HG03442 (cell line): Measurements from ENCODE around the gene SDK1.
"Not testable (repeated sequence)": the region's sequence is repeated elsewhere in the genome, so short reads cannot be mapped to it uniquely, and the experiment has no call there.

ENCODE experiments used
- ATAC-seq: cut with Tn5 transposase; IDR thresholded peaks from one replicate; pipeline ENCODE4 v1.9.1; 2021; ENCODE audit warnings: mild to moderate bottlenecking, moderate library complexity; ENCODE audit not compliant: unreplicated experiment

SDK1 gene

GRCh38 chr7:4225881-4226523, 925.0 kb downstream of the SDK1 start:
- no peak for ATAC-seq

- ATAC-seq: no peak
These were observed 925.5 kb downstream of the SDK1 start for GRCh38 chr7:4226524-4226882.

- ATAC-seq: no peak
These were observed 926.3 kb downstream of the SDK1 start for GRCh38 chr7:4227105-4228010.

GRCh38 chr7:4230352-4230751, 929.3 kb downstream of the SDK1 start:
- ATAC-seq: no peak

- no peak for ATAC-seq
These were observed 932.1 kb downstream of the SDK1 start for GRCh38 chr7:4233146-4233545.

- ATAC-seq: no peak
These were observed 932.8 kb downstream of the SDK1 start for GRCh38 chr7:4233621-4234497.

GRCh38 chr7:4234498-4234855, 933.4 kb downstream of the SDK1 start:
- ATAC-seq: no peak

- ATAC-seq: no peak
These were observed 933.8 kb downstream of the SDK1 start for GRCh38 chr7:4234886-4235285.

GRCh38 chr7:4235596-4235995, 934.5 kb downstream of the SDK1 start:
- no peak for ATAC-seq

GRCh38 chr7:4236389-4236788, 935.3 kb downstream of the SDK1 start:
- ATAC-seq: no peak

- ATAC-seq: not testable (repeated sequence)
These were observed 935.8 kb downstream of the SDK1 start for GRCh38 chr7:4236873-4237272.

GRCh38 chr7:4237296-4238235, 936.5 kb downstream of the SDK1 start:
- no peak for ATAC-seq

- no peak for ATAC-seq
These were observed 937.8 kb downstream of the SDK1 start for GRCh38 chr7:4238861-4239260.

GRCh38 chr7:4240042-4240441, 939.0 kb downstream of the SDK1 start:
- no peak for ATAC-seq

GRCh38 chr7:4240520-4241303, 939.7 kb downstream of the SDK1 start:
- no peak for ATAC-seq

- ATAC-seq: no peak
These were observed 940.2 kb downstream of the SDK1 start for GRCh38 chr7:4241304-4241612.

- ATAC-seq: no peak
These were observed 940.7 kb downstream of the SDK1 start for GRCh38 chr7:4241791-4242190.

GRCh38 chr7:4242706-4243105, 941.7 kb downstream of the SDK1 start:
- ATAC-seq: no peak

- ATAC-seq: no peak
These were observed 943.0 kb downstream of the SDK1 start for GRCh38 chr7:4244041-4244440.

- ATAC-seq: no peak
These were observed 943.6 kb downstream of the SDK1 start for GRCh38 chr7:4244635-4245034.
